ENCODE measurements around the gene MAP6D1. TPM values are rescaled to one million over a fixed set of nuclear protein-coding genes. Genes with fewer than 3 reads are reported as not detected.

MAP6D1 gene
- total and polyA plus RNA-seq, 2 of the 4 experiments (the other 2 are of a cell fraction): 2.7 to 5.2 TPM

GRCh38 chr3:183807881-183808280 lies 17.5 kb downstream of the MAP6D1 start:
- BruUV-seq (replicated peaks): no TSS peak
- H2AK9ac ChIP-seq (replicated peaks; ENCODE audit: low read depth, low read length, poor library complexity): no peak overlapping the region
- dilution Hi-C loops (cut with HindIII; ENCODE audit: low sequenced_read_pairs, unreplicated experiment): no loop called here

More at GRCh38 chr3:183807881-183808280, 17.5 kb downstream of the MAP6D1 start:
- H3K4me3 ChIP-seq (ENCODE audit: insufficient read depth, low read depth, low read length): no peak overlapping the region
- ATAC-seq (ENCODE audit: low read depth) (no peak), DNase-seq (no peak)
- H3K9me1 ChIP-seq (ENCODE audit: insufficient read depth, low read length): no peaks in the 10 kb centered on the region
- TF ChIP-seq CEBPB (IDR thresholded peaks at IDR 0.05; ENCODE audit: low read depth, low read length): no peak
- TF ChIP-seq SMC3 (IDR thresholded peaks at IDR 0.05; ENCODE audit: low read depth, low read length): no peak
- TF ChIP-seq CHD1 (IDR thresholded peaks at IDR 0.05; ENCODE audit: low read depth, low read length): no peak
- no peak for TF ChIP-seq MAZ (IDR thresholded peaks at IDR 0.05; ENCODE audit: borderline replicate concordance, low read depth, low read length)
- TF ChIP-seq RAD21 (IDR thresholded peaks at IDR 0.05; ENCODE audit: low read length): no peak
- no peak for TF ChIP-seq MAFK (IDR thresholded peaks at IDR 0.05; ENCODE audit: low read depth, low read length)
- TF ChIP-seq CTCF (conservative IDR thresholded peaks at IDR 0.05; ENCODE audit: low read depth, low read length): no peak
- no peak for TF ChIP-seq FOS (IDR thresholded peaks at IDR 0.05; ENCODE audit: low read depth, low read length)
- TF ChIP-seq BHLHE40 (IDR thresholded peaks at IDR 0.05; ENCODE audit: low read depth, low read length): no peak
- TF ChIP-seq RCOR1 (IDR thresholded peaks at IDR 0.05; ENCODE audit: insufficient replicate concordance, low read length): no peak
- TF ChIP-seq MXI1 (IDR thresholded peaks at IDR 0.05; ENCODE audit: borderline replicate concordance, low read depth, low read length): no peak
- TF ChIP-seq, protein P1, sequence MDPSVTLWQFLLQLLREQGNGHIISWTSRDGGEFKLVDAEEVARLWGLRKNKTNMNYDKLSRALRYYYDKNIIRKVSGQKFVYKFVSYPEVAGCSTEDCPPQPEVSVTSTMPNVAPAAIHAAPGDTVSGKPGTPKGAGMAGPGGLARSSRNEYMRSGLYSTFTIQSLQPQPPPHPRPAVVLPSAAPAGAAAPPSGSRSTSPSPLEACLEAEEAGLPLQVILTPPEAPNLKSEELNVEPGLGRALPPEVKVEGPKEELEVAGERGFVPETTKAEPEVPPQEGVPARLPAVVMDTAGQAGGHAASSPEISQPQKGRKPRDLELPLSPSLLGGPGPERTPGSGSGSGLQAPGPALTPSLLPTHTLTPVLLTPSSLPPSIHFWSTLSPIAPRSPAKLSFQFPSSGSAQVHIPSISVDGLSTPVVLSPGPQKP (IDR thresholded peaks at IDR 0.05; ENCODE audit: borderline replicate concordance, low read depth, low read length): no peak
- no peak for TF ChIP-seq RFX5 (IDR thresholded peaks at IDR 0.05; ENCODE audit: low read depth, low read length)
- TF ChIP-seq, protein P2, sequence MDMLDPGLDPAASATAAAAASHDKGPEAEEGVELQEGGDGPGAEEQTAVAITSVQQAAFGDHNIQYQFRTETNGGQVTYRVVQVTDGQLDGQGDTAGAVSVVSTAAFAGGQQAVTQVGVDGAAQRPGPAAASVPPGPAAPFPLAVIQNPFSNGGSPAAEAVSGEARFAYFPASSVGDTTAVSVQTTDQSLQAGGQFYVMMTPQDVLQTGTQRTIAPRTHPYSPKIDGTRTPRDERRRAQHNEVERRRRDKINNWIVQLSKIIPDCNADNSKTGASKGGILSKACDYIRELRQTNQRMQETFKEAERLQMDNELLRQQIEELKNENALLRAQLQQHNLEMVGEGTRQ (IDR thresholded peaks at IDR 0.05; ENCODE audit: low read depth, low read length): no peak
- TF ChIP-seq NFE2L2 (IDR thresholded peaks at IDR 0.05; ENCODE audit: low read depth, low read length): no peak
- no peak for TF ChIP-seq POLR2A (IDR thresholded peaks at IDR 0.05; ENCODE audit: low read depth, low read length)
- no peak overlapping the region for H2AFZ ChIP-seq (replicated peaks; ENCODE audit: low read length, poor library complexity)
- peaks cover 0 to 3% of the 10 kb centered on the region in 2 experiments; a peak in 1 of 4 replicates for H3K79me1 ChIP-seq (ENCODE audit: low read depth in 1 of 2, low read length in 2 of 2)
- intact Hi-C loops (cut with micrococcal nuclease) (no loop called here), in situ Hi-C loops (cut with MboI; ENCODE audit: low sequenced_read_pairs) (no loop called here)
- no peak overlapping the region for H3K27ac ChIP-seq (ENCODE audit: insufficient read depth, low read length)
- WGBS, 2 experiments (ENCODE audit: extremely low coverage in 2 of 2, insufficient read length in 1 of 2): 95% methylated on average over 4 of the region's 12 CpGs; no CpG with 5 or more reads in 1 of the 2 experiments
- POLR2A ChIA-PET (ENCODE audit: unreplicated experiment): no interaction called here
- no peak overlapping the region for H3K4me2 ChIP-seq (ENCODE audit: low read depth, low read length)
- H4K91ac ChIP-seq (ENCODE audit: insufficient read depth, low read depth, low read length): no peak overlapping the region
- no peak overlapping the region for H4K5ac ChIP-seq (ENCODE audit: low read depth, low read length)
- H2AK5ac ChIP-seq (ENCODE audit: low read depth, low read length): no peak overlapping the region
- no peak overlapping the region for H3K18ac ChIP-seq (ENCODE audit: low read depth, low read length)
- no peak overlapping the region for H3K9ac ChIP-seq (ENCODE audit: low read depth, low read length)
- no peak overlapping the region for H3K23ac ChIP-seq (ENCODE audit: low read depth, low read length)
- no peaks in the 10 kb centered on the region for H3K9me3 ChIP-seq (ENCODE audit: control insufficient read depth, insufficient read depth, low read length)
- H3K4ac ChIP-seq (ENCODE audit: low read depth, low read length): no peak overlapping the region
- CTCF ChIA-PET: no interaction called here
- H2BK15ac ChIP-seq (ENCODE audit: low read depth, low read length): no peak overlapping the region
- no peak overlapping the region for H3K14ac ChIP-seq (replicated peaks; ENCODE audit: low read depth, low read length)
- no peaks in the 10 kb centered on the region for H3K27me3 ChIP-seq (ENCODE audit: control insufficient read depth, insufficient read depth, low read length)
- H3K4me1 ChIP-seq (ENCODE audit: control insufficient read depth, insufficient read depth, low read length): no peaks in the 10 kb centered on the region
- H2BK20ac ChIP-seq (ENCODE audit: low read depth, low read length): no peak overlapping the region
- H4K20me1 ChIP-seq (ENCODE audit: insufficient read depth, low read length): peaks cover 3% of the 10 kb centered on the region
- no peak overlapping the region for H4K8ac ChIP-seq (ENCODE audit: low read depth in 2 of 2, low read length in 2 of 2)
- no peak overlapping the region for H2BK5ac ChIP-seq (ENCODE audit: low read depth, low read length, poor library complexity, severe bottlenecking)
- no peak overlapping the region for H2BK120ac ChIP-seq (ENCODE audit: low read depth, low read length)
- no peak overlapping the region for H3K56ac ChIP-seq (ENCODE audit: extremely low read depth, insufficient read depth, low read length)
- H3K36me3 ChIP-seq (ENCODE audit: control insufficient read depth, insufficient read depth, low read length): peaks cover 71% of the 10 kb centered on the region

Data from IMR-90 (cell line).